ENCODE measurements around the gene ZNF81.
"Not testable (repeated sequence)": the region's sequence is repeated elsewhere in the genome, so short reads cannot be mapped to it uniquely, and the experiment has no call there.

Gene ZNF81

DNA sequence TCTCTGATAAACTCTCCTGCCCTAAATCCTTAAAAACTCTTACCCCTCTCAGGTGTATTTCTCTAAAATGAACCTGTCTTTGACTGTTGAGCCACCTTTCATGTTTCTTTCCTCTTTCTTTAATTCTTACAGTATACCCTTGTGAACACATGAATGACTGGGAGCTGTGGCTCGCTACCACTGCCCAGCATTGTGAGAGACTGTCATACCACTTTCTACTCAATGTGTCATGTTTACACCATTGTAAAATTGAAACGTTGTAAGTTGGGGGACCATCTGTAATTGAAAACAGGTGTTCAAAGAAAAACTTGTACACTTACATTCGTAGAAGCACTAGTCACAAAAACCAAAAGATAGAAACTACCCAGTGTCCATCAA lies 100.2 kb downstream of the ZNF81 start:
- DNase-seq, result no peak

DNA sequence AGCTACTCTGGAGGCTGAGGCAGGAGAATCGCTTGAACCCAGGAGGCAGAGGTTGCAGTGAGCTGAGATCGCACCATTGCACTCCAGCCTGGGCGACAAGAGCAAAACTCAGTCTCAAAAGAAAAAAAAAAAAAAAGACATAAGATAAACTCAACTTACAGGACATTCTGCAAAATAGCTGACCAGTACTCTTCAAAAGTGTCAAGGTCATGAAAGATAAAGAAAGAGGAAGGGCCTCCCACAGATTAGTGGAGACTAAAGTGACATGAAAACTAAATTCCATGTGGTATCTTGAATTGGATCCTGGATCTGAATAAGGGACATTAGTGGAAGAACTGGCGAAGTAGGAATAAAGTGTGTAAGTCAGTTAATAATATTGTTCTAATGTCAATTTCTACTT lies 103.7 kb downstream of the ZNF81 start:
- no peak for DNase-seq

DNA sequence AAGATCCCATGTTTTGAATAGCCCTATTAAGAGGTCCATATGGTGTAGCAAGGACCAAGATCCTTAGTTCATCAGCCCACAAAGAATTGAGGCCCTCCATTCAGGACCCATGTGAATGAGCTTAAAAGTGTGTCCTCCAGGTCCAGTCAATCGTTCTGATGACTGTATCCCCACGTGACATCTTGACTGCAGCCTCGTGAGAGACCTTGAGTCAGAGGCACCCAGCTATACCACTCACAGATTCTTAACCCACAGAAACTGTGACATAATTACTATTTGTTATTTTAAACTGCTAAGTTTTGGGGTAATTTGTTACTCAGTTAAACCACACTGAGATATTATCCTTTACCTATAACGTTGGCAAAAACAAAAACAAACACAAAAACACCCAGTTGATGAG lies 104.7 kb downstream of the ZNF81 start:
- DNase-seq, result no peak

DNA sequence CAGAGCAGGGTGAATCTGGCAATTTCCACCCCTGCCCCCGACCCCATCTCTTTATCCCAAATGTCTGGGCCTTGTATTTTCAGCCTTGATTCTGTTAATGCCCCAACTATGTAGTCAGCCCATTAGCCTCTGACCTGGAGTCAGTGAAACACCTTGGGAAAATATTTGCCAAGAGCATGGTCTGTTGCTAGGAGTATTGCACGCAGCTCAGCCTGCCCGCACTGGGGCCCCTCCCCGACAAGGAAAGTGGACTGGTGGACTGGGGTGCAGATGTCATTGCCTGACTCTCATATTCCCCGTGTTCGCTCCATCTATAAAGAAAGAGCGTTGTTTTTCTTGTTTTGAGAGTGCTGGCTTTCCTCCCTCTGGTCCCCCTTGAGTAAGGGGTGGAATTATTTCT lies 118.6 kb downstream of the ZNF81 start:
- DNase-seq, result not testable (repeated sequence)

DNA sequence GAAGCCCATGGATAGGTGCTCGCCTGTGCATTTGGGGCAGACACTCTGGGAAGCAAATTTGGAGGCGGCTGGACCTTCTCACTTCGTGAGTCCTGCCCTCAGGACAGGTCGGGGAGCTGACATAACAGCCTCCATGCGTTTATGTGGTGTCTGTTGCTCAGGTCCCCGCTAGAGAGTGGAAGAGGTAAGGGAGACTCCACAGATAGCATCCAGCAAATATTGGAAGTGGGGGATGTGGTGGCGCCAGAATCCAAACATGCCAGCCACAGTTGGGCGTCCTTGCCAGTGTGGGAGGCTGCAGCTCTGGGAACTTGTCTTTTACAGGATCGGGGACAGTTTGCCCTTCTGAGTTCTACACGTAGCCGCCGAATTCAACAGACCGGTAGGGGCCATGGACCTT lies 119.3 kb downstream of the ZNF81 start:
- no peak for DNase-seq

DNA sequence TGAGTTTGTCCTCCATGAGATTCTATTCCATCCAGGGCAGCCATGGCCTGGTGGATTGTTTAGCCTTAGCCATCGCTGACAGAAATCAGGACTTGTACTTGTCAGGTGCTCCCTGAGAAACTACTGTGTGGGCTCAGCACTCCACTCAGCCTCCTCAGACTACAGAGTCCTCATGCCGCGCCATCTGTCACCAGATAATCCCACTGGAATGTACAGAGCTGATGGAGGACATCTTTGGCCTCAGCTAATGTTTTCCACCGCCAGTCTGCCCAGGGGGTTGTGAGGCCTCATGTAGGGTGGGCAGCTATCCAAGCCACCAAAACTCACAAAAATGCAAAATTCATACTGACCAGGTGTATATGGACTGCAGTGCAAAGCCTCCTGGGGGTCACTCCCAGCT lies 121.5 kb downstream of the ZNF81 start:
- not testable (repeated sequence) for DNase-seq

DNA sequence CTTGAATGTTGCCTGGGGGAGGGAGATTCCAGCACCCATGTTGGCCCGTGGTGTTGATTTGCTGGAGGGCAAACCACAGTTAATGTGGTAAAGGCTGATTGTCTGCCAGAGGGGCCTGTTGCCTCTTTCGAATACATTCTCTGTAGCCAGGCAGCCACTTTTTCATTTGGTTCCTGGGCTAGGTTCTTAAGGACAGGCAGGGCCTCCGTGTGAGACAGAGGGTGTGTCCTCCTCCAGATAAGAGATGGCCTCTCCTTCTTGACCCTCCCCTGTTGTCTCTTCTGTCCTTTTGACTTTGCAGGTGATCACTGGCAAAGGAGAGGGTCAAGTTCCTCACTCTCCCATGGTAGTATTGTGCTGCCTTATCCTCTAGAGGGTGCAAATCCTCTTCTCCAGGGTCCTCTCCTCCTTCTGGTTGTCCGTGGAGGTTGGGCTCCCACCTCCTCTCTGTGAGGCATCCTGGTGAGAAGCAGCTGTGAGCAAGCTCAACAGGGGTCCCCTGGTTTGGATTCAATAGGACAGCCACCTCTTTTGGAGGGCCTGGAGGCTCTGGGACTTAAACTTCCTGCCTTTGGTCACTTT lies 122.2 kb downstream of the ZNF81 start:
- DNase-seq, result no peak

DNA sequence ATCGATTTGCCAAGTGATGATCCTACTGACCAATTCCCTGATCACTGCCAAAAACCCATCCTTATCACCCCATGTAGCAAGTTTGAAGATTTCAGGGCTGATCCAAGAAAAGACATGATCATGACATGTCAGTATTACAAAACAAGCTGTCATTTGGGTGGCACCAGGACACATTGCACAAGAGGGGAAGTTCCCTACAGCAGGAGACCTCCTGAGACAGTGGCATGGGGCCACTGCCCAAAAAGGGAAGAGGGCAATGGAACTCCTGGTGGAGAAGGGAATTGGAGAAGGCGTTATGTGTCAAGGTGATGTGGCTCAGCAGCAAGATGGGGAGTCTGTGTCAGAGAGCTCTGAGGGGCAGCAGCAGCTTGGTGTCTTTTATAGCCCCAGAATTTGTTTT lies 123.7 kb downstream of the ZNF81 start:
- DNase-seq, result no peak

DNA sequence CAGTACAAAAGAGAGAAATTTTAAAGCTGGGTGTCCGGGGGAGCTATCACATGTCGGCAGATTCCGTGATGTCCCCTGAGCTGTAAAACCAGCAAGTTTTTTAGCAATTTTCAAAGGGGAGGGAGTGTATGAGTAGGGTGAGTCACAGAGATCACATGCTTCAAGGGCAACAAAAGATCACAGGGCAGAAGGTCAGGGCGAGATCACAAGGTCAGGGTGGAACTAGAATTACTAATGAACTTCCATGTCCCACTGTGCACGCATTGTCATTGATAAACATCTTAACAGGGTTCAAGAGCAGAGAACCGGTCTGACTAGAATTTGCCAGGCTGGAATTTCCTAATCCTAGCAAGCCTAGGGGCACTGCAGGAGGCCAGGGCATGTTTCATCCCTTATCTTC lies 125.1 kb downstream of the ZNF81 start:
- not testable (repeated sequence) for DNase-seq

DNA sequence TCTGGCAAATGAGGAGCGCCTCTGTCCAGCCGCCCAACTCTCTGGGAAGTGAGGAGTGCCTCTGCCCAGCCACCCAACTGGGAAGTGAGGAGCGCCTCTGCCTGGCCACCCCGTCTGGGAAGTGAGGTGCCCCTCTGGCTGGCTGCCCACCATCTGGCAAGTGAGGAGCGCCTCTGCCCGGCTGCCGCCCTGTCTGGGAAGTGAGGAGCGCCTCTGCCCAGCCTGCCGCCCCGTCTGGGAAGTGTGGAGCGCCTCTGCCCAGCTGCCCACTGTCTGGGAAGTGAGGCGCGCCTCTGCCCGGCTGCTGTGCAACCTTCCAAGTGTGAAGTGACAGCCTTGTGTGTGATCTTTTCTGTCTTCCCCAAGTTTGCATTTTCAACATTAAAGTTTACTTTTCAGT lies 128.8 kb downstream of the ZNF81 start:
- not testable (repeated sequence) for DNase-seq
